HS-5 (cell line): Measurements from ENCODE around the gene SLK.

Source experiments
- DNase-seq: peaks from one replicate; pipeline ENCODE4 v3.0.0-alpha.2; 2012; ENCODE audit warnings: low read depth

The SLK gene

DNA sequence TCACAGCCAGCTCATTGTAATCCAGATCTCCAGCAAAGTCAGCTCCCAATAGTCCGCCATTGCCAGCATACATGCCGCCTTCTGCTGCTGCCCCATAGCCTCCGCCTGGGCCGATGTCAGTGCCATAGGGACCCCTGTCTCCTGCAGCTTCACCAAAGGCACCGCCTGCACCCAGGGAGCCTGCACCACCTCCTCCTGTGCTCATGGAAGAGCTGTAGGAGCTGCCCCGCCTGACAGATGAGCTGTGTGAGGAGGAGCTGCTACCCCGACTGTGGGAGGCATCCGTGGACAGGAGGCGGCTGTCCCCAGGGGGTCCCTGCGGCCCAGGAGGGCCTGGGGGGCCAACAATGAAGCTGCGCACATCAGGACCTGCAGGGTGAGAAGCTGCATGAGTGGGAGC lies 67.0 kb downstream of the SLK start:
- DNase-seq, result no peak

DNA sequence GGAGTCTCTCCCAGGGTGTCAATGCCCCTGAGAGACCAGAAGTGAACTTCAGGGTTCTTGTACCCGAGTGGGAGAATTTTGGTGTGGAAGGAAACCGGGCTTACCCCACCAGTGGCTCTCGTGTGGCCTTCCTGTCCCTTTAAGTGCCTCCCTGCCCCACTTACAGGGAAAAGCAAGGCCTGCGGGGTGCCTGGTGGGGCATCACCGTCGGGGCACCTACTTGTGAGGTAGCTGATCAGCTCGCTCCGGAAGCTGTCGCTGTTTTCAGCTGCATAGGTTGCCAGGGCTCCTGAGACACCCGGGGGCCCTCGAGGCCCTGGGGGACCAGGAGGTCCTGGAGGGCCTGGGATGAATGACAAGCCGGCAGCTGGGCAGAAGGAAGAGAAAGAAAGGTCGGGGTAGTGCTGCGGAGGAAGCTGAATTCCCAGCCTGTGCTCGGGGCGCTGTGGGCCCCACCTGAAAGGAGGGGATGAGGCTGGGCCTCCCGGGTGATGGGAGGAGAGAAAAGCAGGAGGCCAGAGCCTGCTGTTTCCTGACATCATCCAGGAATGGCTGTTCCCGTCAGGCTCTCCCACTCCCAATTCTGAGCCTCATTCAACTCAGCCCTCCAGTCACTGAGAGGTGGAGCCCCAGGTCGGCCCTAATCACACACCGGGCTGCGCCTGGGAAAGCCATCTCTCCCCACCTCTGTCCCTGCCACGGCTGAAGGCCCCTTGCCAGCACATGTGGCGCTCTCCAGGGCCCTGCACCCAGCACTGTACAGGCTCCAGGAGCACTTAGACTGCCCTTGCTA lies 67.7 kb downstream of the SLK start:
- DNase-seq, result no peak

DNA sequence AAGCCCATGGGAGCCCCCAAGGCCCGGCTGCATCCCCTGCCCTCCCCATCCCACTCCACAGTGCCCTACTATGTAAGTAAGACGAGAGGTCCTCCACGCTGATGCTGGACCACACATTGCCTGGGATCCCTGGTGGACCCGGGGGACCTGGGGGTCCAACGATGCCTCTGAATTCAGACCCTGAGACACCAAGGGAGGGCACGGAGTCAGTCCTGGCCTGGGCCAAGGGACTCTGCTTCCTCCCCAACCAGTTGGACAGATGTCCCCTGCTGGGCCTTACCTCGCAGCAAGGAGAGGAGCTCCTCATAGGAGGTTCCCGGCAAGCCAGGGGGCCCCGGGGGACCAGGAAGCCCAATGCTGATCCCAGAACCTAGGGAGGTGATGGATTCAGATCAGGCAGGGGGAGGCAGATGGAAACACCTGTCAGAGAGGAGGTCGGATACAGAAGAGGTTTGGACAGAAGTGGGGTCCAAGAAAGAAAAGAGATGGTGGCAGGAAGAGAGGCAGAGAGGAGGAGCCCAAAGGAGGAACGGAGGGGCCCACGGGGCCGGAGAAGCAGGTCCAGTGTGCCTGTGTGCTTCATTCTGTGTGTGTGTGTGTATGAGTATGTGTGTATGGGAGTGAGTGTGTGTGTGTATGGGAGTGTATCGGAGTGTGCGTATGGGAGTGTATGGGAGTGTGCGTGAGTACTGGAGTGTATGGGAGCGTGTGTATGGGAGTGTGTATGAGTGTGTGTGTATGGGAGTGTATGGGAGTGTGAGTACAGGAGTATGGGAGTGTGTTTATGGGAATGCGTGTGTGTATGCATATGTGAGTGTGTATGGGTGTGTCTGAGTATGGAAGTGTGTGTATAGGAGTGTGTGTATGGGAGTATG lies 68.5 kb downstream of the SLK start:
- no peak for DNase-seq

- no peak for DNase-seq
Observed at GRCh38 chr10:104036069-104036384, 69.1 kb downstream of the SLK start.

DNA sequence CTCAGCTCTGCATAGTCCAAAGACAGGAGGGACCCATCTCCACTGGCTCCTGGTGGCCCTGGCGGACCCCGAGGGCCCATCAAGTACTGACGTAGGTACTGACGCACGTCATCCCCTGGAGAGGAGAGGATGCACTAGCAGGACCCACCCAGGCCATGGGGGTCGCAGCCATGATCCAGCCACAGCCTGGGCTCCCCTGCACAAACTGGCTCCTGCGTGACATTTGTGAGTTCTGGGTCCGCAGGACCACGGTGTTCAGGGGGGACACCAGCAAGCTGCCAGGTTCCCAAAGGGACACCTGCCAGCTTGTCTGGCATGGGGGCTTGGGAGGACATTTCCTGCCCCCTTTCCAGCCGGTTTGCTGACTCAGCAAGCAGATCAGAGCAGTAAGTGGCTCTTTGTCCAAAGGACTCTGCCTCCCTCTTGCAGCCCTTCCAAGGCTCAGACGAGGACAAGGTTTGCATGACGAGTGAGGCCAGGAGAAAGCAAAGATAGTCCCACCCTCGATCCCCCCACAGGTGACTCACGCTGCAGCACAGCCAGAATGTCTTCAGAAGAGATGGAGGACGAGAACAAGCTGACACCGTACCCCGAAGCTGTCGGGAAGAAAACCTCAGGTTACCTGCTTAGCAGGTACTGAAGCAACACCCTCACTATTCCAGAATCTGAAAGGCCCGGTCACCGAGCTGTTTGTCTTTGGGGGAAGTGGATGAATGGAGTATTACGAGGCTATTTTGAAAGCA lies 69.7 kb downstream of the SLK start:
- no peak for DNase-seq

DNA sequence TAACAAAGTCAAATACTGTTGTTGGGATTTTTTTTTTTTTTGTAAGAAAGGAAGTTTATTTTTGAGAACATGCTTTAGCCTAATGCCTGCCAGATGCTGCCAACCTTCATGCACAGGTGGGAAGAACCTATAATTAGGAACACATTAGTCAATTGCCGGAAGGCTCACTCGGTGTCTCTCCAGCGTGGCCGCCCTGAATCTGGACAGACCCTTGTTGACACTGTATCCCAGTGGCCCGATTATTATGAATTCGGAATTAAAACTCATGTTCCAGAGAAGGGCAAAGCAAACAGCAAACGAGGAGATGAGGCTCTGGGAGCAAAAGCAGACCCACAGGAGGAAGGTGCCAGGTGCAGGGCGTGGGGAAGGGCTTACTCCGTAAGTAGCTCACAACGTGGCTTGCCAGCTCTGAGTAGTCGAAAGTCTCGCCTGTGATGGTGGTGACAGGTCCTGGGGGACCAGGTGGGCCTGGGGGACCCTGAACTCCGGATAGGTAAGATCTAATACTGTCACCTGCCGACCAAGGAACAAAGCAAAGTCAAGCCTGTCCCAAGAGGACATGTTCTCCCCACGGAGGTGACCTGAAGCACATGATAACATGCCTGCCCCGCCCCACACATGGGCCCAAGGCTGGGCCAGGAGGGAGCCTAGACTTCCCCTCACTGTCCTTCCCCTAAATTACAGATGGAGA lies 70.5 kb downstream of the SLK start:
- no peak for DNase-seq

GRCh38 chr10:104038537-104038936 lies 71.6 kb downstream of the SLK start:
- DNase-seq, result no peak

- no peak for DNase-seq
Observed at GRCh38 chr10:104038958-104039752, 72.2 kb downstream of the SLK start.

DNA sequence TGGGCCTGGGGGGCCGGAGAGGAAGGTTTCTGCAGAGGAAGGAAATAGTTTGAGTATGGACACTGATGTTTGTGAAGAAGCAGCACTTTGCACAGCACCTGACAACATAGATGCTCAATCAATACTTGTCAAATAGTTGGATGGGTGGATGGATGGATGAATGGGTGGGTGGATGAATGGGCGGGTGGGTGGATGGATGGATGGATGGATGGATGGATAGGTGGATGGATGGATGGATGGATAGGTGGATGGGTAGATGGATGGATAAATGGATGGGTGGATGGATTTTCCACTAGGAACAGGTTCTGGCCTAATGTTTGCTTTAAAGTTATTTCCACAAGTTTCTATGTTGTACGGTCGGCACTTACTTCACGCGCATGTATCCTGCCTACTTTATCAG lies 73.4 kb downstream of the SLK start:
- no peak for DNase-seq

DNA sequence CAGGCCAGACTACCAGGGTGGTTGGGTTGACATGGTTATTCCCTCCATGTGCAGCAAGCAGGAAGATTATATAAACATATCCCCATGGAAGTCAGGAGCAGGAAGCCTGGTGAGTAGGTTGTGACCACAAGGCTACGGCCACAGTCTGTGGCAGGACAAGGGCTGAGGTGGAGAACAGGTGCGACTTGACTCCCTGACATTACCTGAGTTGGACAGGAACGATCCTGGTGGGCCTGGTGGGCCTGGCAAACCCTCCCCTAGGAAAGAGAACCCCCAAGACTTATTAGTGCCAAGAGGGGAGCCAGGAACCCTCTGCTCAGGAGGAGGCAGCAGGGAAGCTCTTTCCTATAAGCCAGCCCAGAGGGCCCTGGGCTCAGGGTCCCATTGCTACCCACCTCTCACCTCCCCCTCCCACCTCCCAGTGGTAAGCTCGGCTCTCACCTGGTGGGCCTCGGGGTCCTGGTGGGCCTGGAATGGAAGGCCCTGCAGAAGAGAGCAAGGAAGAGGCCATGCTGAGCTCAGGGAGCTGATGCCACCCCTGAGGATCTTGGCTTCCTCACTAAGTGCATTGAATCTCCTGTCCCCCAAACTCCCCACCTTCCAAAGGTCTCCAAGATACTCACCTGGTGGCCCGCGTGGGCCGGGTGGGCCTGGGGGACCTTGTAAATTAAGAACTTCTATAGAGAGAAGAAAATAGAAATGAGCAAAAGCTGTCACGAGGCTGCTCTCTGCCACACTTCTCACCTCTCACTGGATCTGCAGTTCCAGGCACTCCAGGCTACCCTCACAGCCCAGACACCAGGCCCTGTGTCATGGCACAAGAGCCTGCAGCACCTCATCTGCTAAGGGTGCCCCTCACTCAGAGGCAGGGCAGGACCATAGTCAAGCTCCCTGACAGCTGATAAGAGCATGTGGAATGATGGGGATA lies 74.2 kb downstream of the SLK start:
- no peak for DNase-seq

GRCh38 chr10:104041891-104042535 lies 75.1 kb downstream of the SLK start:
- no peak for DNase-seq

DNA sequence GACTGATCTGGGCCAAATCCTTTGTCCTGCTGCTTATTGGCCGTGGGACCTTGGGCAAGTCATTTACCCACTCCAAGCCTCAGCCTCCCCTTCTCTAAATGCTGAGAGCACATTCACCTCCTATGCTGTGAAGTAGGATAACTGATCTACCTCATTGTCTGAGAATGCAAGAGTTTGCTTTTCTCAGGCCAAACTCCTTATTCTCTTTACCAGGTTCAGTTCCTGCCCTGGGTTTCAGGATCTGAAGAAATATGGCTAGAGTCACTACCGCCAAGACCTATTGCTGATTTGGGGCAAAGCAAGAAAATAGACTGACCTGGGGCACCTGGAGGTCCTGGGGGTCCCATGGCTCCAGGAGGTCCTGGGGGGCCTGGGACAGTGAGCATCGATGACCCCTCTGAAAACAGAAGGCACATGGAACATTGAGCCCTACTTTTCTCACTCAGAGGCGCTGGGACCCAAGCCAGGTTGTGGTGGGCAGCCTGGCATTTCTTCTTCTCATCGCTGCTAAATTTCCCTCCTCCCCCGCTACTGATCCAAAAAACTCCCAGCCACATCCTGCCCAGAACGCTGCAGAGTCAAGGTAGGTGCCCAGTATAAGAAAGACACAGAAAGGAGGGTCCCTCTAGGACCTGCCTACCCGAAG lies 76.4 kb downstream of the SLK start:
- no peak for DNase-seq

- no peak for DNase-seq
Observed at GRCh38 chr10:104043854-104044253, 76.9 kb downstream of the SLK start.

GRCh38 chr10:104045151-104046089 lies 78.5 kb downstream of the SLK start:
- peak; percentile 39 for DNase-seq

DNA sequence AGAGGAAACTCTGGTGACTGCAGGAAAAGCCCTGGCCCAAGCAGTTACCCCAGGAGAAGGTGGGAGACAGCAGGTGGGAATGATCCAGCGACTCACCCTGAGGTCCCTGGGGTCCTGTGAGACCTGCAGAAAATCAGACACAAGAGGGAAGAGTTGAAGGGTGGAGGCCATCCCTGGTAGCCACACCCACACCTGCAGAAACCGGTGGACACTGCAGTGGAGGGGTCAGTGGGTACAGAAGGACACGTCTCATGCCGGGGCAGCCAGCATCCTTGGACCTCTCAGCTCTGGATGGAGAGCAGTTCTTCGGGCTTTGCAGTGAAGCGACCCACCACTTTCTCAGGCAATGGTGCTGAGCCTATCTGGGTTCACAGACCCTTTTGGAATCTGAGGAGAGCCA lies 79.7 kb downstream of the SLK start:
- no peak for DNase-seq

GRCh38 chr10:104049504-104050250 lies 82.7 kb downstream of the SLK start:
- peak; percentile 73 for DNase-seq

DNA sequence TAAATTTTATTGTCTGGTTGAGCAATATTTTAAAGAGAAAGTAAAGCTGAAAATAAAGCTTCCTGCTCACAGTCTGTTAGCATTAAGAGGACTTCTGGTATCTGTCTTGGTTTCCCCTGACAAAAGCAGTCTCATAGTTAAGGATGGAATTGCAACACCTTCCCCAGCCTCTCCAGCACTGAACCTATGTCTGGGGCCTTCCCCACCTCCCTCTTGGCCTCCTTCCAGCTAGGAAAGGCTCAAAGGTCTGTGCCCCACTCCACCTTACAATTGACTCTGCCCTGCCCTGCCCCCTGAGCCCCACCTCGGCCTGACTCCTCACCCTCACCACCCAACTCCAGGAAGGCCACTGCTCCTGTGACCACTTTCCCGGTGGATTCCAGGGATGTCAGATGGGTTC lies 85.5 kb downstream of the SLK start:
- DNase-seq, result no peak
